Forelimb muscle (tissue), 1 donor: ENCODE measurements around the gene TBC1D22A. TPM values are rescaled to one million over a fixed set of nuclear protein-coding genes. Genes with fewer than 3 reads are reported as not detected.

ENCODE experiments used
- DNase-seq: peaks from one replicate; pipeline ENCODE4 v3.0.0-alpha.2; 2013; ENCODE audit warnings: low read depth
- polyA plus RNA-seq: library from polyadenylated mRNA; unstranded; fragments of 120-200 nt; gene quantifications from one replicate; pipeline ENCODE4 v1.2.1, GENCODE V29; 2013; ENCODE audit not compliant: insufficient read length

The TBC1D22A gene
- polyA plus RNA-seq, 1 donor, result 14.2 TPM

GRCh38 chr22:46995501-46996360 is 233.3 kb downstream of the TBC1D22A start:
- DNase-seq, result no peak

GRCh38 chr22:46996595-46997310 is 234.3 kb downstream of the TBC1D22A start:
- DNase-seq, result no peak

GRCh38 chr22:46997311-46997970 is 235.0 kb downstream of the TBC1D22A start:
- no peak for DNase-seq

- no peak for DNase-seq
Observed at GRCh38 chr22:46998331-46998730, 235.9 kb downstream of the TBC1D22A start.

GRCh38 chr22:47000256-47000655 is 237.8 kb downstream of the TBC1D22A start:
- DNase-seq, result no peak

- DNase-seq, result no peak
Observed at GRCh38 chr22:47000888-47001287, 238.4 kb downstream of the TBC1D22A start.

GRCh38 chr22:47001288-47001687 is 238.8 kb downstream of the TBC1D22A start:
- no peak for DNase-seq

GRCh38 chr22:47002692-47003091 is 240.2 kb downstream of the TBC1D22A start:
- DNase-seq, result no peak

- no peak for DNase-seq
Observed at GRCh38 chr22:47005506-47006408, 243.3 kb downstream of the TBC1D22A start.

- no peak for DNase-seq
Observed at GRCh38 chr22:47006433-47006832, 244.0 kb downstream of the TBC1D22A start.

GRCh38 chr22:47006869-47007268 is 244.4 kb downstream of the TBC1D22A start:
- DNase-seq, result no peak

- no peak for DNase-seq
Observed at GRCh38 chr22:47007496-47007895, 245.0 kb downstream of the TBC1D22A start.

GRCh38 chr22:47008208-47008885 is 245.9 kb downstream of the TBC1D22A start:
- no peak for DNase-seq

- DNase-seq, result no peak
Observed at GRCh38 chr22:47009304-47010101, 247.1 kb downstream of the TBC1D22A start.

GRCh38 chr22:47010211-47010610 is 247.8 kb downstream of the TBC1D22A start:
- no peak for DNase-seq

GRCh38 chr22:47011131-47011858 is 248.8 kb downstream of the TBC1D22A start:
- no peak for DNase-seq

- no peak for DNase-seq
Observed at GRCh38 chr22:47011859-47012258, 249.4 kb downstream of the TBC1D22A start.

- DNase-seq, result no peak
Observed at GRCh38 chr22:47012589-47013370, 250.3 kb downstream of the TBC1D22A start.
